Fibroblast of peridontal ligament (primary cell): ENCODE results near the gene PSMA7.

Experiments used
- DNase-seq: peaks from one replicate; pipeline ENCODE4 v3.0.0-alpha.2; 2010; ENCODE audit errors: extremely low read depth

The PSMA7 gene

GRCh38 chr20:62171245-62171644 lies 28.1 kb upstream of the PSMA7 start:
- DNase-seq, result no peak

GRCh38 chr20:62170536-62170935 lies 27.3 kb upstream of the PSMA7 start:
- no peak for DNase-seq

GRCh38 chr20:62168890-62169435 lies 25.8 kb upstream of the PSMA7 start:
- DNase-seq, result no peak

GRCh38 chr20:62168061-62168460 lies 24.9 kb upstream of the PSMA7 start:
- no peak for DNase-seq

- DNase-seq, result no peak
Observed at GRCh38 chr20:62167474-62167873, 24.3 kb upstream of the PSMA7 start.

- no peak for DNase-seq
Observed at GRCh38 chr20:62165762-62166399, 22.7 kb upstream of the PSMA7 start.

GRCh38 chr20:62164879-62165761 lies 21.9 kb upstream of the PSMA7 start:
- no peak for DNase-seq

GRCh38 chr20:62163986-62164762 lies 21.0 kb upstream of the PSMA7 start:
- DNase-seq, result no peak

- no peak for DNase-seq
Observed at GRCh38 chr20:62163485-62163865, 20.3 kb upstream of the PSMA7 start.

- DNase-seq, result no peak
Observed at GRCh38 chr20:62162765-62163484, 19.7 kb upstream of the PSMA7 start.

- no peak for DNase-seq
Observed at GRCh38 chr20:62161347-62161746, 18.2 kb upstream of the PSMA7 start.

- DNase-seq, result no peak
Observed at GRCh38 chr20:62160876-62161275, 17.7 kb upstream of the PSMA7 start.

GRCh38 chr20:62160253-62160652 lies 17.1 kb upstream of the PSMA7 start:
- DNase-seq, result no peak

GRCh38 chr20:62159839-62160238 lies 16.6 kb upstream of the PSMA7 start:
- no peak for DNase-seq

- DNase-seq, result no peak
Observed at GRCh38 chr20:62159052-62159451, 15.9 kb upstream of the PSMA7 start.

- DNase-seq, result no peak
Observed at GRCh38 chr20:62158541-62158940, 15.3 kb upstream of the PSMA7 start.

GRCh38 chr20:62158088-62158400 lies 14.8 kb upstream of the PSMA7 start:
- DNase-seq, result no peak

- no peak for DNase-seq
Observed at GRCh38 chr20:62157387-62158087, 14.3 kb upstream of the PSMA7 start.

GRCh38 chr20:62156592-62157386 lies 13.6 kb upstream of the PSMA7 start:
- peak; percentile 29 for DNase-seq

- DNase-seq, result no peak
Observed at GRCh38 chr20:62156254-62156556, 13.0 kb upstream of the PSMA7 start.
